GM18870 (cell line): ENCODE data around the gene ARL6IP4.

Experiments used
- ATAC-seq: cut with Tn5 transposase; IDR thresholded peaks from one replicate; pipeline ENCODE4 v1.9.1; 2021; ENCODE audit warnings: moderate library complexity; ENCODE audit not compliant: unreplicated experiment

Gene ARL6IP4

DNA sequence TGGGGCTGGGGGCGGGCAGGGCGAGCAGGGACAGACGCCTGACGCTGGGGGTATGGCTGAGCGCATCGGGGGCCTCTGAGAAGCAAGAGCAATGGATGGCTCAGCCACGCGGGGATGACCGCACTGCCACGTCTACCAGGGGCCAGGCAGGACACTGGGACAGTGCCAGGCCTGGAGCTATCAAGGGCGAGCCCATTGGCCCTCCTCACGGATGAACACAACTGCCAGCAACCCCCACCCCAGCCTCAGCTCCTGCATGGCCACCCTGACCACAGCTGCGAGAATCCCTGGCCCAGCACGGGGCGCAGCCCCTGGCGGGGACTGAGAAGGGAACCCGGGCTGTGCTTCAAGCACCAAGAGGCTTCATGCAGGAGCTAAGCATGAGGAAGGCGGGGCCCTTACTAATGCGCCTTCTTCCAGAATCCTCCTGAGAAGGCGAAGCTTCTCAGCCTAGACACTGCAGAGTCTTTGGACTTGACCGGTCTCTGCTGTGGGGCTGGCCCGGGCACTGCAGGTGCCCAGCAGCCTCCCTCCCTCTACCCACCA, 9.5 kb downstream of the ARL6IP4 start:
- no peak for ATAC-seq

DNA sequence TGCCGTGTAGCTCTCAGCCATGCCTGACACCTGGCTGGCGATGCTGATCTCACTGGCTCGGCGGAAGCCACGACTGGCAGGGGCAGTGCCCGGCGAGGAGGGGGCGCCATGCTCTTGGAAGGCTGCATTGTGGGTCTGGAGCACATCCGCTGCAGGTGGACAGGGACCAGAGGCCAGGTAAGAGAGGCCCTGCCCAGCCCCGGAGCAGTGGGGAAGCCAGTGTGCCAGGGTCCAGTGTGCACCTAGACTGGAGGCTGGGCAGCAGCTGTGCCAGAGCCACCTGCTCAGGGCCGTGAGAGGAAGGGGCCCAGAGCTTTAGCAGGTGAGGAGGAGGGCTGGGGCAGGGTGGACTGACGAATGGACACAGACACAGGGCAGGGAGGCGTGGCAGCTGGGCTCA, 10.1 kb downstream of the ARL6IP4 start:
- no peak for ATAC-seq

DNA sequence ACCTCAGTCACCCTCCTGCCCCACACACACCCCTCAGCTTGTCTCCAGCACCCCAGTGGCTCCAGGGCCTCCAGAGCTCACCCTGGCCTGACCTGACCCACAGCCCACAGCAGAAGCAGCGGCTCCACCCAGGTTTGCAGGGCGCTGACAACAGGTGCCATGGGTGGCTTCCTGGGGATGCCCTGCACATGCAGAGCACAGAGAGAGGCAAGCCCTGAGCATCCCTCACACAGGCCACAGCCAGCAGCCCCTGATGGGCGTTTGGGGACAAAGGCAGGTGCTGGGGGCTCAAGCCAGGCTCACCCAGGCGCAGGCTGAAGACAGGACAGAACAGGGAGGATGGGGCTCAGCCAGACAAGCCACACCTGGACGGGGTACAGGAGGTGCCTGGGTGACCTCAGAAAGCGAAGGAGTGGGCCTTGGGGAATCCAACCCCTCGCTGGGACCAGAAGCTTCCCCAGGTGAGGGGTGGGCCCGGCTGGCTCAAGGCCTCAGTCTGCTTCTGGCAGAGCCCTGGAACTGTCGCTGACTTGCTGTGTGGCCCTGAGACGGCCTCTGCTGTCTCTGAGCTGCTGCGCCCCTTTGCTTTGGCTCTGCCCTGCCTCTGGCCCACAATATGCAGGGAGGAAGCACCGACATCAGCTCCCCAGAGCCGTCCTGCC, 10.6 kb downstream of the ARL6IP4 start:
- ATAC-seq, result no peak

- ATAC-seq, result no peak
Observed at GRCh38 chr12:122991623-122992275, 11.3 kb downstream of the ARL6IP4 start.

DNA sequence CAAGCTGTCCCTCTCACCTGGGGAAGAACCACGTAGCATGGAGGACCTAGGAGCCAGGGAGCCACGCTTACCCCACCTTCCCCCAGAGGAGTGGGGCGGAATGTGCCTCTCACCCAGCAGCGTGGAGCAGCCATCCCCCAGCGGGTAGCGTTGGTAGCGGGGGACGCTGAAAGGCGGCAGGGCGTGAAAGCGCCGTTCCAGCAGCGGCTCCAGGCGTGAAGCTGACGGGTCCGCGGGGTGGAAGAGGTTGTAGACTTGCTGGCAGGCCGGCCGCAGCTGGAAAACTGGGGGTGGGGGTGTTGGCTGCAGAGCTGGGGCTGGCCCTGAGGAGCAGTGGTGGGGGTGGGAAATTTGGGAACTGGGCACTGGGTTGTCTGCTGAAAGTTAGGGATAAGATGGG, 11.9 kb downstream of the ARL6IP4 start:
- ATAC-seq, result no peak

GRCh38 chr12:122994140-122994675, 13.7 kb downstream of the ARL6IP4 start:
- no peak for ATAC-seq

DNA sequence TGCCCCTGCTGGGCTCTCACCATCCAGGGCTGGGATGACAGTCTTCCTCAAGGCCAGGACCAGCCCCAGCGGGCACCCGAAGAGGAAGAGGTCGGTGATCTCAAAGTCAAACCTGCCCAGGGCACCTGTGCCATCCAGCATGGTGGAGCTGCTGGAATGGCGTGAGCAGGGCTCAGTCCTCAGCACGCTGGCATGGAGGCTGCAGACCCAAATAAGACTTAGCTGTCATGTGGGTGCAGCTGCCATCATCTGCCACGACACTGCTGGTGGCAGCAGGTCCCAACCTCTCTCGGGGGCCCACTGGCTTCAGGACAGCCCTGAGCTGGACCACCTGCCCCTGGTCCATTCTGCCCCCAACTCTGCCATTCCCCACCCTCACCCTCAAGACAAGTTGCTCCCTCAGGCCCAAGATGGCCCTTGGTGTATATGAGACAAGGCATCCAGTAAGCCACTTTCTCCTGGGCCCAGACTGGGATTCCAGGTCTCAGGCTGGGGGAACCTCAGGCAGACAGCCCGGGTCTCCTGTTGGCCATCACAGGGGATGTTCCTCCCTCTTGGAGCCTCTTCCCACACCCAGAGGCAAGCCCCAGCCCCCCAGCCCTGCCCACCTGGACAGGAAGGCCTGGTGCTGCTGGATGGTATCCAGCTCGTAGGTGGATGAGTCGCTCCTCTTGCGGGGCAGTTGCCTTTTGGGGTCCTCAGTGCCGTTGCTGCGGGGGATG, 14.5 kb downstream of the ARL6IP4 start:
- no peak for ATAC-seq

- ATAC-seq, result no peak
Observed at GRCh38 chr12:122995503-122996187, 15.2 kb downstream of the ARL6IP4 start.

GRCh38 chr12:122996188-122996601, 15.7 kb downstream of the ARL6IP4 start:
- ATAC-seq, result no peak

GRCh38 chr12:122996621-122997342, 16.3 kb downstream of the ARL6IP4 start:
- ATAC-seq, result no peak

DNA sequence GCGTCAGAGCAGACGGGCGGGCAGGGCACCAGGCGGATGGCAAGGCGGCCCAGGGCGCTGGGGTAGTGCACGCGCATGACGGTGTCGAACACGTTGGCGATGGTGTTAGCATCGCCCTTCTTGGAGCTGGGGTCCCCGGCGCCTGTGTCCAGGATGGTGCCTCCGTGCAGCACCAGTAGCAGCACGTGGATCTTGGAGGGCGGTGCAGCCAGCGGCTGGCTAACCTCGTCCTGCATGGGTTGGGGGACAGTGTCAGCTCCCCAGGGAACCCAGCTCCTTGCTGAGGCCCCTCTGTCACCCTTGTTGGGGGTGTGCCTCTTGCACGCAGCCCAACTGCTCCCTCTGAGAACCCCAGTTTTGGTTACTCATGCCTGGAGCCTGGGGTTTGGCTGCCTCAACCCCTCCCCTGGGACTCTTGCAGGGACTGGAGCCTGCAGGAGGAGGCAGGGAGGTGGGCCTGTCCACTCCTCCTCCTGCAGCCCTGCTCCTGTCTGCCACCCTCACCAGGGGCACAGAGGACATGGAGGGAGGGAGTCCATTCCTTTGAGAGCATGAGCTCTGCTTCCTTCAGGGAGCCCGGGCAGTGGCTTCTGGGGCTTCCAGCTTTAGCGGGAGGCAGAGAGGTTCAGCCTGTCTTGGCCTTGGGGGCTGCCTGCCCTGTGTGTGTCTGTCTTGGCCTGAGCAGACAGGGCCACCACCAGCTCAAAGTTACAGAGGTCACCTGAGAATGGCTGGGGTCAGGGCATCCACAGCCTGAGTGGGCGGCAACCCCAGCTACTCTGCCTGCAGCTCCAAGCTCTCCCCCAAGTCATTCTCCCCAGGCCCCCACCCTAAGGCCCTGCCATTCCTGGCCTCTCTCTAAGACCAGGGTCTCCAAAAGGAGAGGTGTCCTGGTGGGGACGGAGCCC, 17.1 kb downstream of the ARL6IP4 start:
- no peak for ATAC-seq

DNA sequence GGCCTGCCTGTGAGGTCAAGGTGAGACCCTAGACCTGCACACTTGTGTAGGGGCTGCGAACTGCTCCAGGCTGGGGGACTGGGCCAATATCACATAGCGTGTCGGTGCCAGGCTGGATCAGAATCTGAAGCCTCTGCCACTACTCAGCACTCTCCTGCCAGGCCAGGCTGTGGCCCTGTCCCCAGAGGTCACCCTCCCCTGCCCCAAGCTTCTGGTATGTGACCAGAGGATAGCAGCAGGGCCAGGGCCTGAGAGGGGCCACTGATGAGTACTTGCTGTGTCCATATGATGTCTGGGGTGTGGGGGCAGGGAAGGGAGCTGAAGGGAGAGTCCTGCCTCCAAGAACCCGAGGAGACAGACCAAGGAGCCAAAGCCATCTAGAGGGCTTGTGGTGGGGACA, 17.8 kb downstream of the ARL6IP4 start:
- ATAC-seq, result no peak

DNA sequence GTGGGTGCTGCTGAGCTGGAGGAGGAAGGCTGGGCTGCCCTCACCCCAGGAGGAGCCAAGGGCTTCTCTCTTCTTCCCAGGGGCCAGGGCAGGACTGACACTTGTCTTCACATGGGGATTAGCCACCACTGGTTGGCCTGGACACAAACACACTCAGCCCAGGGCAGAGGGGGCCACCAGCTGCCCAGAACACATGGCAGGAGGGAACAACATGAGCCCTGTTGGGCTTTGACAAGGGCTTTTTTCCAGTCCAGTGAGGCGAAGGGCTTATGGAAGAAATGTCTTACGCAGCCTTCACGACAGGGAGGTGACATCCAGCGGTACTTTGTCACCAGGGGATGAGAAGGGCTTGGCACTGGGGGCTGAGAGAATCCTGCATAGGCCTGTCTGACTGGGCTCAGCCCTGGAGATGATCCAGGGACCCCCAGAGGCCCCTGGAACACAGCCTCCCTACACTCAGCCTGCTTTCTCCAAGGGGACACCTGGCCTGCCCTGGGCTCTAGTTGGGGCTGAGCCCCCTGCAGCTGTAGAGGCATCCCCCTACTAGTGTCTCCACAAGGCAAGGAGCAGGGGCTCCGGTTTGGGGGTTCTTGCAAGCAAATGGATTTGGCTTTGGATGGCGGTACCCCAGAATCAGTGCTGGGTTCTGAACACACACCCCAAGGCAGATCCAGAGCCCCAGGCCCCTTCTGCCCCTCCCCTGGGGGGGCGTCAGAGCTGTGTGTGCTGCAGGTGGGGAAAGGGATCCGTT, 18.9 kb downstream of the ARL6IP4 start:
- no peak for ATAC-seq

DNA sequence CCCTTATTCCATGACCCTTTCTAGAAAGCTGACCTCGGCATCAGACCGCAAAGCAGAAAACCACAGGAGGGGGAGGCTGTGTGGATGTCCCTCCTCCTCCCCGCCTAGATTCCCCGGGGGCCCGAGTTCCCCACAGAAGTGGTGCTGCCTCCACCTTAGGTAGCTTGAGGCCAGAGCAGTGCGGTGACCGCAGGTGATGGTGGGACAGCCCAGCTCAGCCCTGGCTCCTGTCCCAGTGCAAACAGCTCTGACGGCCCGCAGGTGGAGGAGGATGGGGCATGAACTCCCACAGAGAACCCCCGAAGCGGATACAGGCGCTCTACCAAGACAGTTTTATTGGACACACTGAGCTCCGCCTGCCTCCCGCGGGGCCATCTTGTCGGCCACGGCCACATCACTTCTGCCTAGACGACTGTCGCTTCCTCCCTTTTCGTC, 19.5 kb downstream of the ARL6IP4 start:
- no peak for ATAC-seq

GRCh38 chr12:123000578-123000977, 20.1 kb downstream of the ARL6IP4 start:
- no peak for ATAC-seq

GRCh38 chr12:123001464-123001863, 21.0 kb downstream of the ARL6IP4 start:
- ATAC-seq, result no peak

- no peak for ATAC-seq
Observed at GRCh38 chr12:123003257-123003656, 22.8 kb downstream of the ARL6IP4 start.

DNA sequence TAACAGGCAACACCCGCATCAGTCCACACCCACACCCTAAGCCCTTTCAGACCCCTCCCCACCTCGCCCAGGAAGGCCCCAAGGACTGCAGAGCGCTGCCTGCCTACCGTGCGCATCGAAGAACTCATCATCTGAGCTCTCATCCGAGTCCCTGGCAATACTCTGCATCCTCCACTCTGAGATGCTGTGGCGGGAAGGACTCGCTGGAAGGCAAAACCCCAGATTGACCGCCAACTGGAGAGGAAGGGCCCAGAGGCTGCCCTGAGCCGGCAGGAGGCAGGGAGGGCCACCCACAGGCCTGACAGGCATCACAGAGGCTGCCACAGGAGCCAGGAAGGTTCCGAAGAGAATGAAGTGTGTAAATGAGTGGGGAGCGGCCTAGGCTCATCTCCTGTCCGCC, 23.8 kb downstream of the ARL6IP4 start:
- ATAC-seq, result no peak
